ENCODE results near the gene DBT.

DBT gene

GRCh38 chr1:100187912-100188311 is 61.7 kb downstream of the DBT start:
- no peak overlapping the region for H4K12ac ChIP-seq (ENCODE audit: low read depth, low read length)
- H3K23ac ChIP-seq (ENCODE audit: low read length): no peak overlapping the region
- H3K4me1 ChIP-seq (ENCODE audit: control insufficient read depth in 1 of 2, insufficient read depth in 2 of 2, low read length in 2 of 2): no peaks in the 10 kb centered on the region
- no peak overlapping the region for H2AK5ac ChIP-seq (ENCODE audit: low read length)
- no peak overlapping the region for H3K18ac ChIP-seq (ENCODE audit: low read length)
- no peak overlapping the region for H4K8ac ChIP-seq (ENCODE audit: low read depth, low read length)
- H3K79me2 ChIP-seq (ENCODE audit: control insufficient read depth, insufficient read depth, low read length, poor library complexity): no peaks in the 10 kb centered on the region
- H3K27ac ChIP-seq (ENCODE audit: low read depth, low read length): no peak overlapping the region
- DNase-seq: no peak
- H2BK5ac ChIP-seq (ENCODE audit: low read depth, low read length, poor library complexity): no peak overlapping the region
- H4K91ac ChIP-seq (ENCODE audit: low read depth, low read length): no peak overlapping the region
- no peaks in the 10 kb centered on the region for H3K9me3 ChIP-seq (ENCODE audit: insufficient read depth, low read depth, low read length)
- no peaks in the 10 kb centered on the region for H3K36me3 ChIP-seq (ENCODE audit: control insufficient read depth in 1 of 2, insufficient read depth in 2 of 2, low read length in 2 of 2)
- no peak overlapping the region for H3K4ac ChIP-seq (ENCODE audit: low read depth, low read length)
- H3K79me1 ChIP-seq (ENCODE audit: low read length): no peaks in the 10 kb centered on the region
- no peak overlapping the region for H2BK12ac ChIP-seq (ENCODE audit: low read length)
- no peak overlapping the region for H3K14ac ChIP-seq (ENCODE audit: low read length)
- H3K27me3 ChIP-seq (ENCODE audit: insufficient read depth, low read length): no peaks in the 10 kb centered on the region
- no peak overlapping the region for H3K4me3 ChIP-seq (ENCODE audit: low read depth, low read length)
- H2BK120ac ChIP-seq (ENCODE audit: insufficient read depth, low read length, poor library complexity): no peak overlapping the region
- WGBS (ENCODE audit: extremely low coverage, insufficient coverage, insufficient read length): no CpG with 5 or more reads among the region's 3 CpGs
- H3K4me2 ChIP-seq (ENCODE audit: low read length): no peak overlapping the region
- no peak overlapping the region for H3K9ac ChIP-seq (ENCODE audit: low read length)
- no peak overlapping the region for H2AFZ ChIP-seq (ENCODE audit: insufficient read depth, low read length, poor library complexity)

- no peak overlapping the region for H3K23ac ChIP-seq (ENCODE audit: low read length)
- H2BK12ac ChIP-seq (ENCODE audit: low read length): no peak overlapping the region
- H3K4me3 ChIP-seq (ENCODE audit: low read depth, low read length): no peak overlapping the region
- H3K79me1 ChIP-seq (ENCODE audit: low read length): no peaks in the 10 kb centered on the region
- H2BK5ac ChIP-seq (ENCODE audit: low read depth, low read length, poor library complexity): no peak overlapping the region
- H3K4me1 ChIP-seq (ENCODE audit: control insufficient read depth in 1 of 2, insufficient read depth in 2 of 2, low read length in 2 of 2): no peaks in the 10 kb centered on the region
- H3K9me3 ChIP-seq (ENCODE audit: insufficient read depth, low read depth, low read length): no peaks in the 10 kb centered on the region
- H3K36me3 ChIP-seq (ENCODE audit: control insufficient read depth in 1 of 2, insufficient read depth in 2 of 2, low read length in 2 of 2): no peaks in the 10 kb centered on the region
- no peak overlapping the region for H3K9ac ChIP-seq (ENCODE audit: low read length)
- H2AK5ac ChIP-seq (ENCODE audit: low read length): no peak overlapping the region
- no peak for DNase-seq
- no peak overlapping the region for H3K27ac ChIP-seq (ENCODE audit: low read depth, low read length)
- H2AFZ ChIP-seq (ENCODE audit: insufficient read depth, low read length, poor library complexity): no peak overlapping the region
- no peaks in the 10 kb centered on the region for H3K79me2 ChIP-seq (ENCODE audit: control insufficient read depth, insufficient read depth, low read length, poor library complexity)
- H4K8ac ChIP-seq (ENCODE audit: low read depth, low read length): no peak overlapping the region
- H3K4me2 ChIP-seq (ENCODE audit: low read length): no peak overlapping the region
- no peak overlapping the region for H4K91ac ChIP-seq (ENCODE audit: low read depth, low read length)
- H4K12ac ChIP-seq (ENCODE audit: low read depth, low read length): no peak overlapping the region
- no CpG with 5 or more reads among the region's 1 CpG for WGBS (ENCODE audit: extremely low coverage, insufficient coverage, insufficient read length)
- no peak overlapping the region for H3K18ac ChIP-seq (ENCODE audit: low read length)
- H3K14ac ChIP-seq (ENCODE audit: low read length): no peak overlapping the region
- H3K4ac ChIP-seq (ENCODE audit: low read depth, low read length): no peak overlapping the region
- no peak overlapping the region for H2BK120ac ChIP-seq (ENCODE audit: insufficient read depth, low read length, poor library complexity)
- H3K27me3 ChIP-seq (ENCODE audit: insufficient read depth, low read length): no peaks in the 10 kb centered on the region
Measured at GRCh38 chr1:100184536-100184935, 65.1 kb downstream of the DBT start.

- Histone ChIP-seq H2AFZ (ENCODE audit: insufficient read depth, low read length, poor library complexity) (no peak overlapping the region), H3K4me3 (ENCODE audit: low read depth, low read length) (no peak overlapping the region), H3K18ac (ENCODE audit: low read length) (no peak overlapping the region), H3K36me3 (ENCODE audit: control insufficient read depth in 1 of 2, insufficient read depth in 2 of 2, low read length in 2 of 2) (no peaks in the 10 kb centered on the region), H3K79me2 (ENCODE audit: control insufficient read depth, insufficient read depth, low read length, poor library complexity) (no peaks in the 10 kb centered on the region), H3K79me1 (ENCODE audit: low read length) (no peaks in the 10 kb centered on the region), H3K9ac (ENCODE audit: low read length) (no peak overlapping the region), H2BK5ac (ENCODE audit: low read depth, low read length, poor library complexity) (no peak overlapping the region), H2BK12ac (ENCODE audit: low read length) (no peak overlapping the region), H3K4ac (ENCODE audit: low read depth, low read length) (no peak overlapping the region), H3K27me3 (ENCODE audit: insufficient read depth, low read length) (no peaks in the 10 kb centered on the region), H3K23ac (ENCODE audit: low read length) (no peak overlapping the region), H3K27ac (ENCODE audit: low read depth, low read length) (no peak overlapping the region), H4K12ac (ENCODE audit: low read depth, low read length) (no peak overlapping the region), H3K14ac (ENCODE audit: low read length) (no peak overlapping the region), H4K8ac (ENCODE audit: low read depth, low read length) (no peak overlapping the region), H4K91ac (ENCODE audit: low read depth, low read length) (no peak overlapping the region), H2BK120ac (ENCODE audit: insufficient read depth, low read length, poor library complexity) (no peak overlapping the region), H3K4me2 (ENCODE audit: low read length) (no peak overlapping the region), H3K9me3 (ENCODE audit: insufficient read depth, low read depth, low read length) (no peaks in the 10 kb centered on the region), H2AK5ac (ENCODE audit: low read length) (no peak overlapping the region), H3K4me1 (ENCODE audit: control insufficient read depth in 1 of 2, insufficient read depth in 2 of 2, low read length in 2 of 2) (no peaks in the 10 kb centered on the region)
- no peak for DNase-seq
- WGBS (ENCODE audit: extremely low coverage, insufficient coverage, insufficient read length): no CpG with 5 or more reads among the region's 4 CpGs
Measured at GRCh38 chr1:100183370-100183769, 66.3 kb downstream of the DBT start.

- H3K14ac ChIP-seq (ENCODE audit: low read length): no peak within 1 kb of the TSS
- no peak within 1 kb of the TSS for H2AFZ ChIP-seq (ENCODE audit: insufficient read depth, low read length, poor library complexity)
- no peaks in the 10 kb centered on the region for H3K79me1 ChIP-seq (ENCODE audit: low read length)
- no peak within 1 kb of the TSS for H3K27ac ChIP-seq (ENCODE audit: low read depth, low read length)
- no peaks in the 10 kb centered on the region for H3K4me1 ChIP-seq (ENCODE audit: control insufficient read depth in 1 of 2, insufficient read depth in 2 of 2, low read length in 2 of 2)
- H3K27me3 ChIP-seq (ENCODE audit: insufficient read depth, low read length): no peaks in the 10 kb centered on the region
- no peak within 1 kb of the TSS for H3K4ac ChIP-seq (ENCODE audit: low read depth, low read length)
- H3K79me2 ChIP-seq (ENCODE audit: control insufficient read depth, insufficient read depth, low read length, poor library complexity): no peaks in the 10 kb centered on the region
- H3K9ac ChIP-seq (ENCODE audit: low read length): no peak within 1 kb of the TSS
- no peak within 1 kb of the TSS for H3K4me3 ChIP-seq (ENCODE audit: low read depth, low read length)
- WGBS (ENCODE audit: extremely low coverage, insufficient coverage, insufficient read length): no CpG with 5 or more reads among the region's 5 CpGs
- no peak within 1 kb of the TSS for H2BK120ac ChIP-seq (ENCODE audit: insufficient read depth, low read length, poor library complexity)
- H3K4me2 ChIP-seq (ENCODE audit: low read length): no peak within 1 kb of the TSS
- H3K9me3 ChIP-seq (ENCODE audit: insufficient read depth, low read depth, low read length): no peaks in the 10 kb centered on the region
- no peak within 1 kb of the TSS for H2AK5ac ChIP-seq (ENCODE audit: low read length)
- H3K23ac ChIP-seq (ENCODE audit: low read length): no peak within 1 kb of the TSS
- H2BK12ac ChIP-seq (ENCODE audit: low read length): no peak within 1 kb of the TSS
- H4K12ac ChIP-seq (ENCODE audit: low read depth, low read length): no peak within 1 kb of the TSS
- H3K36me3 ChIP-seq (ENCODE audit: control insufficient read depth in 1 of 2, insufficient read depth in 2 of 2, low read length in 2 of 2): no peaks in the 10 kb centered on the region
- no peak for DNase-seq
- no peak within 1 kb of the TSS for H2BK5ac ChIP-seq (ENCODE audit: low read depth, low read length, poor library complexity)
- no peak within 1 kb of the TSS for H3K18ac ChIP-seq (ENCODE audit: low read length)
- H4K91ac ChIP-seq (ENCODE audit: low read depth, low read length): no peak within 1 kb of the TSS
- no peak within 1 kb of the TSS for H4K8ac ChIP-seq (ENCODE audit: low read depth, low read length)
Measured at GRCh38 chr1:100178091-100178490, 71.5 kb downstream of the DBT start, which contains the start of gene LRRC39. Gene LRRC39, minus strand, starts transcription at chr1:100178256. Its CDS starts 9,740 bp downstream, at chr1:100168516.
